GM21737 (cell line): ENCODE results near the gene SCYGR7.
"Not testable (repeated sequence)": the region's sequence is repeated elsewhere in the genome, so short reads cannot be mapped to it uniquely, and the experiment has no call there.

Experiments
- ATAC-seq: cut with Tn5 transposase; IDR thresholded peaks from one replicate; pipeline ENCODE4 v1.9.1; 2021; ENCODE audit warnings: mild to moderate bottlenecking, moderate library complexity; ENCODE audit not compliant: unreplicated experiment

Gene SCYGR7

GRCh38 chr2:227756261-227756660 is 28.1 kb downstream of the SCYGR7 start:
- not testable (repeated sequence) for ATAC-seq

- no peak for ATAC-seq
Measured at GRCh38 chr2:227759411-227760118, 31.4 kb downstream of the SCYGR7 start.

- no peak for ATAC-seq
Measured at GRCh38 chr2:227761740-227762476, 33.8 kb downstream of the SCYGR7 start.

GRCh38 chr2:227765788-227766372 is 37.7 kb downstream of the SCYGR7 start:
- ATAC-seq = no peak

GRCh38 chr2:227766373-227766883 is 38.3 kb downstream of the SCYGR7 start:
- ATAC-seq = peak; percentile 96

- ATAC-seq = no peak
Measured at GRCh38 chr2:227767830-227768229, 39.7 kb downstream of the SCYGR7 start.

GRCh38 chr2:227772197-227772661 is 44.1 kb downstream of the SCYGR7 start:
- ATAC-seq = no peak

- no peak for ATAC-seq
Measured at GRCh38 chr2:227772932-227773331, 44.8 kb downstream of the SCYGR7 start.

GRCh38 chr2:227774011-227774624 is 46.0 kb downstream of the SCYGR7 start:
- no peak for ATAC-seq

- no peak for ATAC-seq
Measured at GRCh38 chr2:227774895-227775842, 47.0 kb downstream of the SCYGR7 start.
